Measurements from ENCODE around the gene BHLHE41.

- no peak for TF ChIP-seq E2F4 (CRISPR knock-in tag; IDR thresholded peaks at IDR 0.05; ENCODE audit: low read depth)
- TF ChIP-seq TOE1 (IDR thresholded peaks at IDR 0.05; ENCODE audit: borderline replicate concordance): no peak
- no peak for TF ChIP-seq TOE1 (CRISPR knock-in tag; IDR thresholded peaks at IDR 0.05; ENCODE audit: borderline replicate concordance, low read depth)
- TF ChIP-seq CTCF (IDR thresholded peaks at IDR 0.05 in 2 of 3, conservative IDR thresholded peaks at IDR 0.05 in 1 of 3; ENCODE audit: insufficient read depth in 2 of 3, low read depth in 1 of 3, low read length in 3 of 3): no peak
- no peak for TF ChIP-seq LARP7 (IDR thresholded peaks at IDR 0.05)
- TF ChIP-seq PHB2 (IDR thresholded peaks at IDR 0.05; ENCODE audit: low read depth): no peak
- no peak for TF ChIP-seq BCL6 (CRISPR knock-in tag; IDR thresholded peaks at IDR 0.05)
- no peak for TF ChIP-seq POLR2AphosphoS2 (IDR thresholded peaks at IDR 0.05; ENCODE audit: low read length)
- no peak for TF ChIP-seq E2F8 (IDR thresholded peaks at IDR 0.05; ENCODE audit: low read depth, partially characterized antibody)
- TF ChIP-seq ZNF174 (CRISPR knock-in tag; IDR thresholded peaks at IDR 0.05): no peak
- no peak for TF ChIP-seq ZBTB49 (CRISPR knock-in tag; IDR thresholded peaks at IDR 0.05; ENCODE audit: borderline replicate concordance)
- TF ChIP-seq ZNF224 (CRISPR knock-in tag; IDR thresholded peaks at IDR 0.05): no peak
- no peak for TF ChIP-seq ELF1 (tag; IDR thresholded peaks at IDR 0.05)
- no peak for TF ChIP-seq JUN (IDR thresholded peaks at IDR 0.05; ENCODE audit: borderline replicate concordance, low read depth, low read length)
- TF ChIP-seq JUN (CRISPR knock-in tag; IDR thresholded peaks at IDR 0.05; ENCODE audit: borderline replicate concordance): no peak
- TF ChIP-seq NFYB (IDR thresholded peaks at IDR 0.05; ENCODE audit: extremely low read depth, insufficient read length): no peak
These were observed 47.7 kb upstream of the BHLHE41 start for GRCh38 chr12:26172539-26172938.

Data from K562 (cell line).